SU-DHL-6 (cell line): ENCODE results near the gene SGCD.

Experiments
- EZH2phosphoT487 ChIP-seq: fragments of 200-600 bp; sonication (generic), shearing (Covaris generic); conservative IDR thresholded peaks from 2 replicates; pipeline ENCODE4 v1.6.1; 2018; ENCODE audit warnings: mild to moderate bottlenecking, antibody characterized with exemption, low read length, moderate library complexity, mixed read lengths
- TF ChIP-seq, protein P1 (sequence below): fragments of 200-600 bp; sonication (generic); IDR thresholded peaks from one replicate; pipeline ENCODE4 v1.5.1; 2017; ENCODE audit warnings: antibody characterized with exemption, mild to moderate bottlenecking, low read length, moderate library complexity; ENCODE audit not compliant: insufficient read depth, poor library complexity, severe bottlenecking

DNA sequence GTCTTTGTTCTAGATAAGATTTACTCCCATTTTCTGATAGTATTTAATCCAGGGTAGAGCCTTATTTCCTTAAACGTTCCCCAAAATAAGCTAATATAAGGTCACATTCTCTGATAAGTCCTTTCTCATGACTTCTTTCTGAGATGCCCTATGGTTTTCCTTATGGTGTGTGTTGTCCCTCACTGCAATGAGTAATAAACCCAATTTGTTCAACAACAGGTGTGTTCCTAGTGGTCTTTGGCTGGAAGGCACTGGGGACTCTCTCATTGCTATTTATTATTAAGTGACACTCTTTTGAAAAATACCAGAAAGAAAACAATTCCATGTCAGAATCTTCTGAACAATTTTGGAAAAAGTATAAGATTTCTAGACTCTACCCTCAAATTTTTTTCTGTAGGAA lies 266.6 kb downstream of the SGCD start:
- TF ChIP-seq, protein P1, sequence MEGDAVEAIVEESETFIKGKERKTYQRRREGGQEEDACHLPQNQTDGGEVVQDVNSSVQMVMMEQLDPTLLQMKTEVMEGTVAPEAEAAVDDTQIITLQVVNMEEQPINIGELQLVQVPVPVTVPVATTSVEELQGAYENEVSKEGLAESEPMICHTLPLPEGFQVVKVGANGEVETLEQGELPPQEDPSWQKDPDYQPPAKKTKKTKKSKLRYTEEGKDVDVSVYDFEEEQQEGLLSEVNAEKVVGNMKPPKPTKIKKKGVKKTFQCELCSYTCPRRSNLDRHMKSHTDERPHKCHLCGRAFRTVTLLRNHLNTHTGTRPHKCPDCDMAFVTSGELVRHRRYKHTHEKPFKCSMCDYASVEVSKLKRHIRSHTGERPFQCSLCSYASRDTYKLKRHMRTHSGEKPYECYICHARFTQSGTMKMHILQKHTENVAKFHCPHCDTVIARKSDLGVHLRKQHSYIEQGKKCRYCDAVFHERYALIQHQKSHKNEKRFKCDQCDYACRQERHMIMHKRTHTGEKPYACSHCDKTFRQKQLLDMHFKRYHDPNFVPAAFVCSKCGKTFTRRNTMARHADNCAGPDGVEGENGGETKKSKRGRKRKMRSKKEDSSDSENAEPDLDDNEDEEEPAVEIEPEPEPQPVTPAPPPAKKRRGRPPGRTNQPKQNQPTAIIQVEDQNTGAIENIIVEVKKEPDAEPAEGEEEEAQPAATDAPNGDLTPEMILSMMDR: no peak
- no peak for TF ChIP-seq EZH2phosphoT487
